H9 (cell line): ENCODE measurements around the gene TMTC2. TPM values are rescaled to one million over a fixed set of nuclear protein-coding genes. Genes with fewer than 3 reads are reported as not detected.

Source experiments
- DNase-seq: peaks from one replicate; pipeline ENCODE4 v3.0.0-alpha.2; 2017
- H2AFZ ChIP-seq: one replicate; pipeline ENCODE4 v1.6.1; 2013; ENCODE audit warnings: mild to moderate bottlenecking, low read length, control low read depth, moderate library complexity
- H2AK5ac ChIP-seq: 2 replicates; pipeline ENCODE4 v1.6.1; 2013; ENCODE audit warnings: low read length, control low read depth, mixed read lengths; ENCODE audit not compliant: insufficient read length
- H2BK120ac ChIP-seq: one replicate; pipeline ENCODE4 v1.6.1; 2013; ENCODE audit warnings: low read depth, mild to moderate bottlenecking, low read length, control low read depth, inconsistent platforms; ENCODE audit not compliant: poor library complexity, severe bottlenecking
- H2BK12ac ChIP-seq: 2 replicates; pipeline ENCODE4 v1.6.1; 2013; ENCODE audit warnings: low read length, control low read depth, mixed read lengths, low read depth; ENCODE audit not compliant: insufficient read length
- H2BK15ac ChIP-seq: 2 replicates; pipeline ENCODE4 v1.6.1; 2013; ENCODE audit warnings: low read depth, low read length, control low read depth
- H2BK20ac ChIP-seq: one replicate; pipeline ENCODE4 v1.6.1; 2013; ENCODE audit warnings: low read depth, mild to moderate bottlenecking, low read length, control low read depth, inconsistent platforms; ENCODE audit not compliant: poor library complexity, severe bottlenecking
- H2BK5ac ChIP-seq: 2 replicates; pipeline ENCODE4 v1.6.1; 2013; ENCODE audit warnings: low read length, control low read depth, mixed read lengths; ENCODE audit not compliant: insufficient read length
- H3K14ac ChIP-seq: 2 replicates; pipeline ENCODE4 v1.6.1; 2013; ENCODE audit warnings: low read length, control low read depth; ENCODE audit not compliant: insufficient read depth
- H3K18ac ChIP-seq: 2 replicates; pipeline ENCODE4 v1.6.1; 2013; ENCODE audit warnings: low read depth, mild to moderate bottlenecking, mixed read lengths, low read length, control low read depth; ENCODE audit not compliant: insufficient read length
- H3K23ac ChIP-seq: 2 replicates; pipeline ENCODE4 v1.6.1; 2013; ENCODE audit warnings: low read length, control low read depth, mixed read lengths, low read depth; ENCODE audit not compliant: insufficient read length
- H3K23me2 ChIP-seq: 2 replicates; pipeline ENCODE4 v1.6.1; 2013; ENCODE audit warnings: low read depth, mild to moderate bottlenecking, mixed read lengths, low read length, control low read depth; ENCODE audit not compliant: insufficient read length, poor library complexity, severe bottlenecking
- H3K27ac ChIP-seq: 2 replicates; pipeline ENCODE4 v1.5.1; 2013; ENCODE audit warnings: low read length, control low read depth, mixed read lengths, low read depth; ENCODE audit not compliant: insufficient read length
- H3K27me3 ChIP-seq: 2 replicates; pipeline ENCODE4 v1.6.1; 2013; ENCODE audit warnings: low read length, control low read depth, inconsistent platforms; ENCODE audit not compliant: insufficient read depth
- H3K4ac ChIP-seq: 2 replicates; pipeline ENCODE4 v1.6.1; 2013; ENCODE audit warnings: low read depth, mild to moderate bottlenecking, control low read depth, inconsistent platforms, low read length, moderate library complexity
- H3K4me1 ChIP-seq: 2 replicates; pipeline ENCODE4 v1.6.1; 2013; ENCODE audit warnings: low read length, control low read depth, inconsistent platforms; ENCODE audit not compliant: insufficient read depth
- H3K4me2 ChIP-seq: 2 replicates; pipeline ENCODE4 v1.6.1; 2013; ENCODE audit warnings: low read length, control low read depth, mixed read lengths; ENCODE audit not compliant: insufficient read length, insufficient read depth
- H3K56ac ChIP-seq: 2 replicates; pipeline ENCODE4 v1.6.1; 2013; ENCODE audit warnings: low read depth, mild to moderate bottlenecking, mixed read lengths, low read length, control low read depth; ENCODE audit not compliant: insufficient read length
- H3K79me1 ChIP-seq: 2 replicates; pipeline ENCODE4 v1.6.1; 2013; ENCODE audit warnings: low read depth, mild to moderate bottlenecking, moderate library complexity, low read length, control low read depth, inconsistent platforms; ENCODE audit not compliant: insufficient read depth, poor library complexity, severe bottlenecking
- H3K79me2 ChIP-seq: 2 replicates; pipeline ENCODE4 v1.6.1; 2013; ENCODE audit warnings: low read length, control low read depth, inconsistent platforms; ENCODE audit not compliant: insufficient read depth
- H3K9ac ChIP-seq: 2 replicates; pipeline ENCODE4 v1.6.1; 2013; ENCODE audit warnings: low read length, control low read depth, mixed read lengths; ENCODE audit not compliant: insufficient read length; ENCODE audit errors: extremely low read depth
- H3K9me3 ChIP-seq: one replicate; pipeline ENCODE4 v1.6.1; 2013; ENCODE audit warnings: low read depth, low read length, inconsistent platforms; ENCODE audit not compliant: control insufficient read depth
- H3T11ph ChIP-seq: one replicate; pipeline ENCODE4 v1.6.1; 2013; ENCODE audit warnings: mild to moderate bottlenecking, low read length, control low read depth, inconsistent platforms
- H4K20me1 ChIP-seq: one replicate; pipeline ENCODE4 v1.6.1; 2013; ENCODE audit not compliant: control insufficient read depth, insufficient read length, insufficient read depth
- H4K5ac ChIP-seq: 2 replicates; pipeline ENCODE4 v1.6.1; 2013; ENCODE audit warnings: low read depth, mild to moderate bottlenecking, mixed read lengths, low read length, control low read depth; ENCODE audit not compliant: insufficient read length
- H4K8ac ChIP-seq: replicated peaks from 2 replicates; pipeline ENCODE4 v1.6.1; 2013; ENCODE audit warnings: low read length, control low read depth, mixed read lengths, low read depth; ENCODE audit not compliant: insufficient read length
- H4K91ac ChIP-seq: 2 replicates; pipeline ENCODE4 v1.6.1; 2013; ENCODE audit warnings: low read depth, mild to moderate bottlenecking, moderate library complexity, mixed read lengths, low read length, control low read depth; ENCODE audit not compliant: insufficient read length
- H3K27ac Mint-ChIP-seq, 3 experiments: 2 replicates in 2 of 3; 3 replicates in 1 of 3; pipeline ENCODE4 v1.8.0; 2020 to 2021; ENCODE audit warnings: mixed read lengths in 3 of 3, mild to moderate bottlenecking in 1 of 3, moderate library complexity in 1 of 3
- H3K27me3 Mint-ChIP-seq: 2 replicates; pipeline ENCODE4 v1.8.0; 2021; ENCODE audit warnings: low read depth, mild to moderate bottlenecking, moderate library complexity, mixed read lengths
- H3K36me3 Mint-ChIP-seq, 3 experiments: 2 replicates in 2 of 3; 3 replicates in 1 of 3; pipeline ENCODE4 v1.8.0; 2020 to 2021; ENCODE audit warnings: low read depth in 3 of 3, mixed read lengths in 3 of 3; ENCODE audit not compliant: insufficient read depth in 1 of 3
- H3K4me1 Mint-ChIP-seq, 2 experiments: 2 replicates each; pipeline ENCODE4 v1.8.0; 2020; ENCODE audit warnings: mixed read lengths in 2 of 2
- H3K4me3 Mint-ChIP-seq, 2 experiments: 2 replicates in 1 of 2; 3 replicates in 1 of 2; pipeline ENCODE4 v1.8.0; 2020 to 2021; ENCODE audit warnings: mild to moderate bottlenecking in 2 of 2, mixed read lengths in 2 of 2, moderate library complexity in 1 of 2
- H3K9me3 Mint-ChIP-seq, 2 experiments: 2 replicates in 1 of 2; 3 replicates in 1 of 2; pipeline ENCODE4 v1.8.0; 2020; ENCODE audit warnings: mild to moderate bottlenecking in 2 of 2, mixed read lengths in 2 of 2, moderate library complexity in 1 of 2
- WGBS: extraction: QIAGEN DNeasy Blood & Tissue Kit; methylation state at CpG from one replicate; pipeline ENCODE4 v1.1.7; 2013; ENCODE audit warnings: missing lambda C conversion rate, low lambda C conversion rate, mixed read lengths; ENCODE audit not compliant: insufficient read length; ENCODE audit errors: extremely low coverage; 5-methylcytosine and 5-hydroxymethylcytosine counted together
- total RNA-seq: library from RNA; stranded (reverse); gene quantifications from 2 replicates; pipeline ENCODE4 v1.2.1, GENCODE V29; 2021
- TF ChIP-seq, protein P1 (sequence below): fragments of 200-600 bp; sonication (generic); conservative IDR thresholded peaks from 3 replicates; pipeline ENCODE4 v1.8.0; 2021; ENCODE audit warnings: antibody characterized with exemption, mild to moderate bottlenecking

TMTC2 gene
- total RNA-seq, 1 experiment from 2014 or later, result 3.1 TPM

DNA sequence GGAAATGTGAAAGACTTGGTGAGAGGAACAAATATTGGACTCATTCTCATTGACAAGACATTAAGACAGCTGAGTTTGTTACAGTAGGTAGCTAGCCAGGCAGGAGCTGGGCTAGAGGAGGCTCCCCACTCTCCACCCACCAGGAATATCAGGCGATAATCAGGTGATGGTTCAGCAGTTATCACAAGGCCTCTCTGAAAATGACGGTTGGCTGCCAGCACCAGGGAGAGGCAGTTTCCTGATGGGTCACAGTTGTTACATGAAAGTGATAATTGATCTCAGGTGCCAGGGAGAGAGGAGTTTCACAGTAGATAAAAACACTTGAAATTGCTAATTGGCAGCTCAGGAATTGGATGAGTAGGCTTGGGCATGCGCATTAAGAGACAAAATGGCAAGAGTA is 116.5 kb downstream of the TMTC2 start:
- H3K23me2 ChIP-seq, result no peaks in the 10 kb centered on the region
- H3K9me3 Mint-ChIP-seq, result peaks cover 0 to 10% of the 10 kb centered on the region in 2 experiments; a peak in 2 of 5 replicates
- peak overlapping the region in 2 of 3 experiments; percentile 20 to 21; a peak in 1 of 7 replicates for H3K27ac Mint-ChIP-seq
- H3K9ac ChIP-seq, result no peak overlapping the region
- H3K4me2 ChIP-seq, result no peak overlapping the region
- no peak overlapping the region for H3K23ac ChIP-seq
- H4K20me1 ChIP-seq, result no peaks in the 10 kb centered on the region
- H3K4me1 Mint-ChIP-seq, result peaks cover 9 to 13% of the 10 kb centered on the region in 2 experiments; a peak in 3 of 4 replicates
- no peak overlapping the region for H2BK12ac ChIP-seq
- H3T11ph ChIP-seq, result no peak overlapping the region
- H3K4ac ChIP-seq, result no peak overlapping the region
- no peak for DNase-seq
- no peaks in the 10 kb centered on the region for H3K4me1 ChIP-seq
- no peak overlapping the region for H2BK120ac ChIP-seq
- no peaks in the 10 kb centered on the region for H3K79me1 ChIP-seq
- no peak overlapping the region for H4K91ac ChIP-seq
- TF ChIP-seq, protein P1, sequence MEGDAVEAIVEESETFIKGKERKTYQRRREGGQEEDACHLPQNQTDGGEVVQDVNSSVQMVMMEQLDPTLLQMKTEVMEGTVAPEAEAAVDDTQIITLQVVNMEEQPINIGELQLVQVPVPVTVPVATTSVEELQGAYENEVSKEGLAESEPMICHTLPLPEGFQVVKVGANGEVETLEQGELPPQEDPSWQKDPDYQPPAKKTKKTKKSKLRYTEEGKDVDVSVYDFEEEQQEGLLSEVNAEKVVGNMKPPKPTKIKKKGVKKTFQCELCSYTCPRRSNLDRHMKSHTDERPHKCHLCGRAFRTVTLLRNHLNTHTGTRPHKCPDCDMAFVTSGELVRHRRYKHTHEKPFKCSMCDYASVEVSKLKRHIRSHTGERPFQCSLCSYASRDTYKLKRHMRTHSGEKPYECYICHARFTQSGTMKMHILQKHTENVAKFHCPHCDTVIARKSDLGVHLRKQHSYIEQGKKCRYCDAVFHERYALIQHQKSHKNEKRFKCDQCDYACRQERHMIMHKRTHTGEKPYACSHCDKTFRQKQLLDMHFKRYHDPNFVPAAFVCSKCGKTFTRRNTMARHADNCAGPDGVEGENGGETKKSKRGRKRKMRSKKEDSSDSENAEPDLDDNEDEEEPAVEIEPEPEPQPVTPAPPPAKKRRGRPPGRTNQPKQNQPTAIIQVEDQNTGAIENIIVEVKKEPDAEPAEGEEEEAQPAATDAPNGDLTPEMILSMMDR, result no peak
- no peaks in the 10 kb centered on the region for H3K9me3 ChIP-seq
- H3K18ac ChIP-seq, result no peak overlapping the region
- no peaks in the 10 kb centered on the region for H3K27me3 ChIP-seq
- H3K36me3 Mint-ChIP-seq, result peaks cover 7 to 13% (median 9%) of the 10 kb centered on the region in 3 experiments
- no peak overlapping the region for H4K8ac ChIP-seq
- no peaks in the 10 kb centered on the region for H3K79me2 ChIP-seq
- H3K27ac ChIP-seq, result no peak overlapping the region
- H2AK5ac ChIP-seq, result no peak overlapping the region
- no peak overlapping the region for H2BK15ac ChIP-seq
- no peak overlapping the region for H4K5ac ChIP-seq
- no peak overlapping the region for H3K56ac ChIP-seq
- WGBS, result no CpG with 5 or more reads among the region's 3 CpGs
- H2BK20ac ChIP-seq, result no peak overlapping the region
- no peak overlapping the region for H3K4me3 Mint-ChIP-seq
- H2BK5ac ChIP-seq, result no peak overlapping the region
- H3K14ac ChIP-seq, result no peak overlapping the region
- no peaks in the 10 kb centered on the region for H3K27me3 Mint-ChIP-seq
- no peak overlapping the region for H2AFZ ChIP-seq
